Natural killer cell (primary cell): ENCODE data around the gene MRPS6. TPM values are rescaled to one million over a fixed set of nuclear protein-coding genes. Genes with fewer than 3 reads are reported as not detected.

Experiments
- ATAC-seq, 3 donors: fragments of 150-1000 bp in 2 of 3; fragments of 200-7000 bp in 1 of 3; cut with Tn5 transposase; 1 replicate in 1 of 3; 2 replicates in 2 of 3; pipeline ENCODE4 v1.10.0; 2021; ENCODE audit warnings: mild to moderate bottlenecking in 2 of 3, moderate library complexity in 2 of 3
- DNase-seq, 2 donors: peaks; one replicate each; pipeline versions ENCODE4 v3.0.0 to v3.0.0-alpha.2; 2013 to 2021; ENCODE audit warnings: mixed read lengths in 1 of 2
- H3K27ac ChIP-seq: one replicate; pipeline ENCODE4 v1.5.1; 2013; ENCODE audit warnings: mild to moderate bottlenecking, low read length
- H3K27me3 ChIP-seq: one replicate; pipeline ENCODE4 v1.6.1; 2013; ENCODE audit warnings: low read length; ENCODE audit not compliant: control insufficient read depth, insufficient read depth
- H3K36me3 ChIP-seq: one replicate; pipeline ENCODE4 v1.6.1; 2013; ENCODE audit warnings: low read length; ENCODE audit not compliant: control insufficient read depth, insufficient read depth
- H3K4me1 ChIP-seq: one replicate; pipeline ENCODE4 v1.6.1; 2013; ENCODE audit warnings: low read length; ENCODE audit not compliant: control insufficient read depth, insufficient read depth
- H3K4me3 ChIP-seq: one replicate; pipeline ENCODE4 v1.5.1; 2013; ENCODE audit warnings: low read length
- H3K9me3 ChIP-seq: one replicate; pipeline ENCODE4 v1.6.1; 2013; ENCODE audit warnings: low read length; ENCODE audit not compliant: control insufficient read depth, insufficient read depth
- H3K27ac Mint-ChIP-seq, 2 donors: one replicate each; pipeline ENCODE4 v1.8.0; 2022; ENCODE audit warnings: mild to moderate bottlenecking in 2 of 2, mixed read lengths in 2 of 2, moderate library complexity in 1 of 2
- H3K27me3 Mint-ChIP-seq, 2 donors: one replicate each; pipeline ENCODE4 v1.8.0; 2022; ENCODE audit warnings: low read depth in 2 of 2, mixed read lengths in 2 of 2
- H3K36me3 Mint-ChIP-seq: one replicate; pipeline ENCODE4 v1.8.0; 2022; ENCODE audit warnings: mixed read lengths
- H3K4me1 Mint-ChIP-seq, 2 donors: one replicate each; pipeline ENCODE4 v1.8.0; 2022; ENCODE audit warnings: mixed read lengths in 2 of 2
- H3K4me3 Mint-ChIP-seq: one replicate; pipeline ENCODE4 v1.8.0; 2022; ENCODE audit warnings: mild to moderate bottlenecking, moderate library complexity, mixed read lengths
- H3K9me3 Mint-ChIP-seq, 2 donors: one replicate each; pipeline ENCODE4 v1.8.0; 2022; ENCODE audit warnings: mixed read lengths in 2 of 2
- CTCF ChIP-seq: fragments of 200-600 bp; IDR thresholded peaks from one replicate; pipeline ENCODE4 v1.8.0; 2022; ENCODE audit warnings: antibody characterized with exemption
- WGBS: methylation state at CpG from one replicate; pipeline ENCODE4 v1.1.7; 2013; ENCODE audit warnings: missing lambda C conversion rate; ENCODE audit not compliant: insufficient coverage; 5-methylcytosine and 5-hydroxymethylcytosine counted together
- intact Hi-C: fragments of 100-400 bp; cut with micrococcal nuclease; formaldehyde crosslinking; loops from one replicate; pipeline ENCODE4 v1.14.2; 2022
- total RNA-seq, 4 donors: library from RNA; stranded (reverse); fragments of 120-200 nt in 1 of 4; gene quantifications; one replicate each; pipeline versions ENCODE4 v1.2.3 to v1.2.4, GENCODE V29; 2013 to 2022

Gene MRPS6
- total RNA-seq, 3 donors from 2014 or later (not counting 1 experiment from before 2014, with no cell fraction given), result 42.7 to 54.5 (median 44.3) TPM

DNA sequence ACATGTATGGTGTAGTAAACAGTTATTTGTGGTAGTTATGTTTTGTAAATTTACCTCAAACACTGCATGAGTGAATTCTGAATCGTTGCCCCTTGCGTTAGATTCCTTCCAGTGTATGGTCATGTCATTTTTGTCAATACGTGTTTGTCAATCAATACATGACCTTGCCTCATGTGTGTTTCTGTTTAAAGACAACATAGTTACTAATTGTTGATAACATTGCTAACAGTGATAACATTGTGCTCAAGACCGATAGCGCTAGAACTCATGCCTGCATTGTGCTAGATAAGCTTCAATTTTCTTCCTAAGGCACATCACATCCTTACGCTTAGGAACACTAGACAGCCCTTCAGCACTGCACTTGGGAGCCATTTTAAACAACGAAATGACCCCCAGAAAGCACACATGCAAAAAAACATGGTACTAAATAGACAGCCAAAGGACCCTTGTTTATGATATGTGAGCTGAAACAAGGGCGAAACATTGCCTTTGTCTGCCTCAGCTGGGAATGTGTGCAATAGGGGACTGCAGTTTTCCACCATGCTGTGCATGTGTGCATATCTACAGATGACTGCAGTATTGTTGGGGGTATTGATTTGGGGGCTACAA lies 37.3 kb downstream of the MRPS6 start:
- no peak overlapping the region for H3K4me3 ChIP-seq
- no peak overlapping the region for H3K27ac ChIP-seq
- H3K9me3 Mint-ChIP-seq, result no peaks in the 10 kb centered on the region
- no peak for TF ChIP-seq CTCF
- DNase-seq, result no peak
- no peak for ATAC-seq
- H3K27me3 ChIP-seq, result no peaks in the 10 kb centered on the region
- H3K27ac Mint-ChIP-seq, result no peak overlapping the region
- no peaks in the 10 kb centered on the region for H3K36me3 ChIP-seq
- no peak overlapping the region for H3K4me3 Mint-ChIP-seq
- 98% methylated on average over 7 of the region's 8 CpGs for WGBS
- H3K4me1 Mint-ChIP-seq, result peaks cover 80 to 88% of the 10 kb centered on the region in 2 donors
- no peaks in the 10 kb centered on the region for H3K36me3 Mint-ChIP-seq
- H3K9me3 ChIP-seq, result no peaks in the 10 kb centered on the region
- no peaks in the 10 kb centered on the region for H3K27me3 Mint-ChIP-seq
- no peaks in the 10 kb centered on the region for H3K4me1 ChIP-seq
- intact Hi-C loops, result no loop called here

GRCh38 chr21:34112316-34113033 lies 39.1 kb downstream of the MRPS6 start:
- H3K9me3 Mint-ChIP-seq, result no peaks in the 10 kb centered on the region
- intact Hi-C loops, result no loop called here
- peaks cover 79 to 91% of the 10 kb centered on the region in 2 donors for H3K4me1 Mint-ChIP-seq
- H3K27ac Mint-ChIP-seq, result peak overlapping the region; percentile 10 to 82
- 82% methylated on average over 1 of the region's 6 CpGs for WGBS
- H3K27me3 Mint-ChIP-seq, result no peaks in the 10 kb centered on the region
- Histone ChIP-seq H3K27me3 (no peaks in the 10 kb centered on the region), H3K4me3 (no peak overlapping the region), H3K4me1 (no peaks in the 10 kb centered on the region), H3K27ac (no peak overlapping the region), H3K36me3 (no peaks in the 10 kb centered on the region), H3K9me3 (no peaks in the 10 kb centered on the region)
- ATAC-seq, result no peak
- no peak for DNase-seq
- TF ChIP-seq CTCF, result no peak
- no peak overlapping the region for H3K4me3 Mint-ChIP-seq
- H3K36me3 Mint-ChIP-seq, result no peaks in the 10 kb centered on the region

DNA sequence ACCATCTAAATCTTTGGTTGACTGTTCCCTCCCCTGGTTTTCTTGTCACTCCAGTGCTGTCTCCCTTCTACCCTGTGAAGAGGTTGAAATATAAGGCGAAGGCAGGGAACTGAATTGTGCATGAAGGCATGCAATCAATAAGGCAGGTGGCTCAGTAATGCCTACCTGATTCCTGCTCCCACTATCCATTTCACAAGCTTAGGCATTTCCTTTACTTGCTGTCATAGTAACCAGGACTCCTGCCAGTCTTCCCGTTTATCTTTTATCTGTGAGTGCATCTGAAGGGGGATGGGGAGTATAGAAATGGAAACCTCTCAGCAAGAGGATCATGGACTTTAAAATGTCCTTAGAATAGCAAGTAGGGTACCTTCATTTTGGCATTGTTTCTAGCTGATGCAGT lies 40.5 kb downstream of the MRPS6 start:
- 100% methylated on average over 1 of the region's 2 CpGs for whole genome bisulfite sequencing
- no peak overlapping the region for H3K4me3 Mint-ChIP-seq
- H3K36me3 Mint-ChIP-seq, result no peaks in the 10 kb centered on the region
- H3K4me1 Mint-ChIP-seq, result peaks cover 75 to 79% of the 10 kb centered on the region in 2 donors
- ATAC-seq (no peak), DNase-seq (no peak)
- no peak for TF ChIP-seq CTCF
- no peaks in the 10 kb centered on the region for H3K9me3 Mint-ChIP-seq
- H3K27ac Mint-ChIP-seq, result peak overlapping the region; percentile 34 to 67
- no peak overlapping the region for H3K27ac ChIP-seq
- no peaks in the 10 kb centered on the region for H3K27me3 ChIP-seq
- no peaks in the 10 kb centered on the region for H3K9me3 ChIP-seq
- no peaks in the 10 kb centered on the region for H3K4me1 ChIP-seq
- intact Hi-C loops, result no loop called here
- no peaks in the 10 kb centered on the region for H3K27me3 Mint-ChIP-seq
- no peaks in the 10 kb centered on the region for H3K36me3 ChIP-seq
- H3K4me3 ChIP-seq, result no peak overlapping the region
